ENCODE results near the gene PRKCA. TPM values are rescaled to one million over a fixed set of nuclear protein-coding genes. Genes with fewer than 3 reads are reported as not detected.
A peak's percentile ranks its signal among the peaks of the same experiment; 100 is the strongest.

Gene PRKCA
- total RNA-seq, 6 experiments from 2014 or later, result 81.2 to 106 (median 92.9) TPM

GRCh38 chr17:66747578-66748275 lies 445.3 kb downstream of the PRKCA start:
- H3K4me3 Mint-ChIP-seq, result no peak overlapping the region
- H3K27me3 Mint-ChIP-seq (ENCODE audit: insufficient read depth), result 0 out of 2 replicates have a peak, but pooled peaks cover 3% of the 10 kb centered on the region
- TF ChIP-seq CTCF (IDR thresholded peaks at IDR 0.05), result no peak
- peak; percentile 46 for DNase-seq
- H3K27ac Mint-ChIP-seq, result peak overlapping the region; percentile 72
- no peaks in the 10 kb centered on the region for H3K9me3 Mint-ChIP-seq
- peaks cover 11% of the 10 kb centered on the region for H3K4me1 Mint-ChIP-seq (ENCODE audit: low read depth)
- H3K36me3 Mint-ChIP-seq (ENCODE audit: low read depth), result peaks cover 26% of the 10 kb centered on the region

- H3K36me3 Mint-ChIP-seq (ENCODE audit: low read depth), result peaks cover 24% of the 10 kb centered on the region
- H3K27ac Mint-ChIP-seq, result peak overlapping the region; percentile 72; the same call in 1 of the 2 replicates
- DNase-seq, result no peak
- no peak for TF ChIP-seq CTCF (IDR thresholded peaks at IDR 0.05)
- H3K4me1 Mint-ChIP-seq (ENCODE audit: low read depth), result peaks cover 11% of the 10 kb centered on the region
- H3K27me3 Mint-ChIP-seq (ENCODE audit: insufficient read depth), result 0 out of 2 replicates have a peak, but pooled peaks cover 3% of the 10 kb centered on the region
- H3K4me3 Mint-ChIP-seq, result no peak overlapping the region
- no peaks in the 10 kb centered on the region for H3K9me3 Mint-ChIP-seq
Observed at GRCh38 chr17:66748578-66748977, 446.2 kb downstream of the PRKCA start.

- H3K4me3 Mint-ChIP-seq, result no peak overlapping the region
- 0 out of 2 replicates have a peak, but pooled peaks cover 3% of the 10 kb centered on the region for H3K27me3 Mint-ChIP-seq (ENCODE audit: insufficient read depth)
- TF ChIP-seq CTCF (IDR thresholded peaks at IDR 0.05), result no peak
- no peak for DNase-seq
- H3K36me3 Mint-ChIP-seq (ENCODE audit: low read depth), result peaks cover 26% of the 10 kb centered on the region
- H3K4me1 Mint-ChIP-seq (ENCODE audit: low read depth), result peaks cover 11% of the 10 kb centered on the region
- no peaks in the 10 kb centered on the region for H3K9me3 Mint-ChIP-seq
- H3K27ac Mint-ChIP-seq, result 0 out of 2 replicates have a peak overlapping the region, but pooled peaks have one; percentile 31
Observed at GRCh38 chr17:66749217-66749832, 446.9 kb downstream of the PRKCA start.

GRCh38 chr17:66750116-66750515 lies 447.7 kb downstream of the PRKCA start:
- Mint-ChIP-seq H3K9me3 (no peaks in the 10 kb centered on the region), H3K27me3 (ENCODE audit: insufficient read depth) (0 out of 2 replicates have a peak, but pooled peaks cover 3% of the 10 kb centered on the region), H3K4me3 (no peak overlapping the region), H3K4me1 (ENCODE audit: low read depth) (peaks cover 11% of the 10 kb centered on the region), H3K36me3 (ENCODE audit: low read depth) (peaks cover 33% of the 10 kb centered on the region), H3K27ac (no peak overlapping the region)
- no peak for DNase-seq
- no peak for TF ChIP-seq CTCF (IDR thresholded peaks at IDR 0.05)

- peaks cover 11% of the 10 kb centered on the region for H3K4me1 Mint-ChIP-seq (ENCODE audit: low read depth)
- H3K4me3 Mint-ChIP-seq, result no peak overlapping the region
- no peak for DNase-seq
- H3K27ac Mint-ChIP-seq, result no peak overlapping the region
- H3K9me3 Mint-ChIP-seq, result no peaks in the 10 kb centered on the region
- TF ChIP-seq CTCF (IDR thresholded peaks at IDR 0.05), result no peak
- H3K36me3 Mint-ChIP-seq (ENCODE audit: low read depth), result peaks cover 39% of the 10 kb centered on the region
- 0 out of 2 replicates have a peak, but pooled peaks cover 3% of the 10 kb centered on the region for H3K27me3 Mint-ChIP-seq (ENCODE audit: insufficient read depth)
Observed at GRCh38 chr17:66750781-66751543, 448.5 kb downstream of the PRKCA start.

All from HFFc6 (cell line).